ENCODE measurements around the gene LANCL1.

- TF ChIP-seq CTCF (IDR thresholded peaks at IDR 0.05) (no peak), POLR2A (IDR thresholded peaks at IDR 0.05) (no peak), POLR2AphosphoS5 (IDR thresholded peaks at IDR 0.05; ENCODE audit: insufficient read depth in 1 of 2, low read depth in 1 of 2) (no peak)
Observed at GRCh38 chr2:210422366-210422765, 54.2 kb downstream of the LANCL1 start.
